Measurements from ENCODE around the gene RANBP2. TPM values are rescaled to one million over a fixed set of nuclear protein-coding genes. Genes with fewer than 3 reads are reported as not detected.
"Not testable (repeated sequence)": the region's sequence is repeated elsewhere in the genome, so short reads cannot be mapped to it uniquely, and the experiment has no call there.

RANBP2 gene
- total RNA-seq, 1 experiment from 2014 or later, result 91.4 TPM

DNA sequence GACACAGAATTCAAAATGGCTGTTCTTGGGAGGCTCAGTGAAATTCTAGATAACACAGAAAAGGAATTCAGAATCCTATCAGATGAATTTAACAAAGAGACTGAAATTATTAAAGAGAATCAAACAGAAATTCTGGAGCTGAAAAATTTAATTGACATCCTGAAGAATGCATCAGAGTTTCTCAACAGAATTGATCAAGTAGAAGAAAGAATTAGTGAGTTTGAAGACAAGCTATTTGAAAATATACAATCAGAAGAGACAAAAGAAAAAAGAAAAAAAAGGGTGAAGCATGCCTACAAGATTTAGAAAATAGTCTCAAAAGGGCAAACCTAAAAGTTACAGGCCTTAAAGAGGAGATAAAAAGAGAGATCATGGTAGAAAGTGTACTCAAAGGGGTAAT is 12.0 kb upstream of the RANBP2 start:
- peaks cover 3% of the 10 kb centered on the region in 2 experiments; a peak in 3 of 5 replicates for H3K9me3 Mint-ChIP-seq
- Histone ChIP-seq H4K8ac (replicated peaks; ENCODE audit: insufficient read length, low read depth, low read length) (no peak overlapping the region), H2BK12ac (ENCODE audit: insufficient read length, low read depth, low read length) (no peak overlapping the region), H3K4ac (ENCODE audit: low read depth, low read length) (no peak overlapping the region), H2BK5ac (ENCODE audit: insufficient read length, low read length) (no peak overlapping the region), H3T11ph (ENCODE audit: low read length) (no peak overlapping the region), H3K9me3 (ENCODE audit: control insufficient read depth, low read depth, low read length) (no peaks in the 10 kb centered on the region), H2BK20ac (ENCODE audit: low read depth, low read length, poor library complexity, severe bottlenecking) (no peak overlapping the region), H3K9ac (ENCODE audit: extremely low read depth, insufficient read length, low read length) (no peak overlapping the region), H2BK15ac (ENCODE audit: low read depth, low read length) (no peak overlapping the region), H3K4me1 (ENCODE audit: insufficient read depth, low read length) (no peaks in the 10 kb centered on the region), H3K23ac (ENCODE audit: insufficient read length, low read depth, low read length) (no peak overlapping the region), H3K14ac (ENCODE audit: insufficient read depth, low read length) (no peak overlapping the region), H4K91ac (ENCODE audit: insufficient read length, low read depth, low read length) (no peak overlapping the region), H3K27ac (ENCODE audit: insufficient read length, low read depth, low read length) (no peak overlapping the region), H3K79me1 (ENCODE audit: insufficient read depth, low read depth, low read length, poor library complexity, severe bottlenecking) (no peaks in the 10 kb centered on the region), H3K18ac (ENCODE audit: insufficient read length, low read depth, low read length) (no peak overlapping the region), H2BK120ac (ENCODE audit: low read depth, low read length, poor library complexity, severe bottlenecking) (no peak overlapping the region), H3K79me2 (ENCODE audit: insufficient read depth, low read length) (no peaks in the 10 kb centered on the region), H4K5ac (ENCODE audit: insufficient read length, low read depth, low read length) (no peak overlapping the region), H2AFZ (ENCODE audit: low read length) (no peak overlapping the region), H3K23me2 (ENCODE audit: insufficient read length, low read depth, low read length, poor library complexity, severe bottlenecking) (no peaks in the 10 kb centered on the region), H2AK5ac (ENCODE audit: insufficient read length, low read length) (no peak overlapping the region), H3K56ac (ENCODE audit: insufficient read length, low read depth, low read length) (no peak overlapping the region), H4K20me1 (ENCODE audit: control insufficient read depth, insufficient read depth, insufficient read length) (no peaks in the 10 kb centered on the region), H3K27me3 (ENCODE audit: insufficient read depth, low read length) (no peaks in the 10 kb centered on the region), H3K4me2 (ENCODE audit: insufficient read depth, insufficient read length, low read length) (no peak overlapping the region)
- no peak for DNase-seq
- no peak overlapping the region for H3K4me3 Mint-ChIP-seq
- no peak for TF ChIP-seq CTCF (conservative IDR thresholded peaks at IDR 0.05)
- no peaks in the 10 kb centered on the region for H3K4me1 Mint-ChIP-seq
- peaks cover 2% of the 10 kb centered on the region for H3K27me3 Mint-ChIP-seq (ENCODE audit: low read depth)
- H3K36me3 Mint-ChIP-seq (ENCODE audit: insufficient read depth in 1 of 3, low read depth in 3 of 3), result no peaks in the 10 kb centered on the region
- no peak overlapping the region for H3K27ac Mint-ChIP-seq

- not testable (repeated sequence) for H2BK12ac ChIP-seq (ENCODE audit: insufficient read length, low read depth, low read length); H3K27me3 Mint-ChIP-seq (ENCODE audit: low read depth); H4K5ac ChIP-seq (ENCODE audit: insufficient read length, low read depth, low read length); H3K18ac ChIP-seq (ENCODE audit: insufficient read length, low read depth, low read length); H3K56ac ChIP-seq (ENCODE audit: insufficient read length, low read depth, low read length); H3K79me1 ChIP-seq (ENCODE audit: insufficient read depth, low read depth, low read length, poor library complexity, severe bottlenecking); H2BK120ac ChIP-seq (ENCODE audit: low read depth, low read length, poor library complexity, severe bottlenecking); H2AK5ac ChIP-seq (ENCODE audit: insufficient read length, low read length); H3K9me3 Mint-ChIP-seq; H2BK15ac ChIP-seq (ENCODE audit: low read depth, low read length); H3K79me2 ChIP-seq (ENCODE audit: insufficient read depth, low read length); H3T11ph ChIP-seq (ENCODE audit: low read length); H3K27ac Mint-ChIP-seq; H3K4ac ChIP-seq (ENCODE audit: low read depth, low read length); H3K36me3 Mint-ChIP-seq (ENCODE audit: insufficient read depth in 1 of 3, low read depth in 3 of 3); H3K4me1 ChIP-seq (ENCODE audit: insufficient read depth, low read length); H3K4me2 ChIP-seq (ENCODE audit: insufficient read depth, insufficient read length, low read length); H3K4me3 Mint-ChIP-seq; H2AFZ ChIP-seq (ENCODE audit: low read length); H3K23me2 ChIP-seq (ENCODE audit: insufficient read length, low read depth, low read length, poor library complexity, severe bottlenecking); H3K14ac ChIP-seq (ENCODE audit: insufficient read depth, low read length); H4K8ac ChIP-seq (replicated peaks; ENCODE audit: insufficient read length, low read depth, low read length); H4K20me1 ChIP-seq (ENCODE audit: control insufficient read depth, insufficient read depth, insufficient read length); H3K23ac ChIP-seq (ENCODE audit: insufficient read length, low read depth, low read length); H3K9me3 ChIP-seq (ENCODE audit: control insufficient read depth, low read depth, low read length); H3K9ac ChIP-seq (ENCODE audit: extremely low read depth, insufficient read length, low read length); H2BK20ac ChIP-seq (ENCODE audit: low read depth, low read length, poor library complexity, severe bottlenecking); H2BK5ac ChIP-seq (ENCODE audit: insufficient read length, low read length); H3K4me1 Mint-ChIP-seq; H3K27me3 ChIP-seq (ENCODE audit: insufficient read depth, low read length); DNase-seq; H4K91ac ChIP-seq (ENCODE audit: insufficient read length, low read depth, low read length); H3K27ac ChIP-seq (ENCODE audit: insufficient read length, low read depth, low read length)
- WGBS (ENCODE audit: extremely low coverage, insufficient read length, low lambda C conversion rate), result no CpG with 5 or more reads among the region's 6 CpGs
Observed at GRCh38 chr2:108716971-108717370, 2.3 kb upstream of the RANBP2 start.

Measured in H9 (cell line).